Activated CD8-positive, alpha-beta memory T cell treated with anti-CD3 and anti-CD28 coated beads, Interleukin-2, amount 50 U/mL, for 4 hours (primary cell): ENCODE measurements around the gene PRELID2.

Experiments used
- DNase-seq: peaks from one replicate; pipeline ENCODE4 v3.0.0-alpha.2; 2020

Gene PRELID2

GRCh38 chr5:145792840-145793239 lies 42.3 kb downstream of the PRELID2 start:
- DNase-seq = no peak

- no peak for DNase-seq
Measured at GRCh38 chr5:145791866-145792265, 43.3 kb downstream of the PRELID2 start.

- DNase-seq = no peak
Measured at GRCh38 chr5:145787996-145788395, 47.1 kb downstream of the PRELID2 start.

- no peak for DNase-seq
Measured at GRCh38 chr5:145787507-145787906, 47.6 kb downstream of the PRELID2 start.

DNA sequence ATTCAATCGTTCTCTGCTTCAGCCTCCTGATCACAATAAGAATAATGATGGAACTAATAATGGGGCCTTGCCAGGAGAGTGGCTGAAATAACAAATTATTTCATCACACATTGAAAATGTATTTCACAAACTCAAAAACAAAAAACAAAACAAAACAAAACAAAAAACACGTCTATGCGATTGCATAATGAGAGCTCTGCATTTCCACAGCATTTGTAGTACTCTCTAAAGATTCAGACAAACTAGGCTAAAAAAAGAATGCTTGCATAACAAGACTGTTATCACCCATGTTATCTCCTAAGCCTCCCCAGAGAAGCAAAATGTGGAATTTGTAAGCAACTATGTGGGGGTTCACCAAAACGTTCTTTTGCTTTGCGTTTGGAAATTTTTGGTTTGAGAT lies 48.1 kb downstream of the PRELID2 start:
- no peak for DNase-seq

DNA sequence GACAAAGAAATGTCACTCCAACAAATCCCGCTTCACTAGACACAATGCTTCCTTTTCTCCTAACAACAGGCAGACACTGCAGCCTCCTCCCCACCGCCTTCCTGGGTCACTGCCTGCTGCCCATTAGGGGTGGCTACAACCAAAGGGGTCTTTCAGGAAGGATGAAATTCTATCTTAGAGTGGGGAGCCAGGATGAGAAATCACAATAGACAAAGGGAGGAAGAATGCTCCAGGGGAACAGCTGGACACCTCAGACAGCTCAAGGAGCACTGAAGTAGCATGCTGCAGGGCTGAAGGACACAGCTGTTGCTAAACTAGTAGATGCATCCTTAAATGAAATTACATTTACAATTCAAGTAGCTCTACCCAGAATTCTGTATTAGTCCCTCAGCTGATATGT lies 54.2 kb downstream of the PRELID2 start:
- DNase-seq = no peak

- DNase-seq = no peak
Measured at GRCh38 chr5:145778144-145778900, 56.8 kb downstream of the PRELID2 start.

DNA sequence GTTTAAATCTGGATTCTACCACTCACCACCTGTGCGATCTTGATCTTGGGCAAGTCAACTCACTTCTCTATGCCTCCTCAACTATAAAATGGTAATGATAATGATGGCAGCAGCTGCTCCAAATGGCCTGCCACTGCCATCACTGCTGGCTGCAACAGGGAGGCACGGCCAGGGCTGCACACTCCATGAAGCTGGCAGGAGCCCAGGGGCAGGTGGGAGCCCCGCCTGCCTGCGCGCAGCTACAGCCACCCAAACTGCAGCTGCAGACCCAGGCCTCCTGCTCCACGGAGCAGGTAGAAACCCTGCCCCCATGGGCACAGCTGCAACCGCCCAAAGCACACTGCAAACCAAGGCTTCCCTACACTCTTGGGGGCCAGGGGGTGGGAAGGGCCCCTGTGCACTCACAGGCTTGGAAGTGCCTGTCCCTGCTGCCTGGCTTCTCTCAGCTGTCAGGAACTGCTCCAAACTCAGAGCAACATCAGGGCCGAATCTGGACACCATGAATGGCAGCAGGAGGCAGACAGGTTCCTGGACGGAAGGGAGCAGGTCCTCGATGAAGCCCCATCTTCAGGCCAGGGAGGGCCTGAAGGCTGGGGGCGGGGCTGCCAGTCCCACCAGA lies 57.6 kb downstream of the PRELID2 start:
- no peak for DNase-seq

GRCh38 chr5:145776886-145777285 lies 58.3 kb downstream of the PRELID2 start:
- no peak for DNase-seq

DNA sequence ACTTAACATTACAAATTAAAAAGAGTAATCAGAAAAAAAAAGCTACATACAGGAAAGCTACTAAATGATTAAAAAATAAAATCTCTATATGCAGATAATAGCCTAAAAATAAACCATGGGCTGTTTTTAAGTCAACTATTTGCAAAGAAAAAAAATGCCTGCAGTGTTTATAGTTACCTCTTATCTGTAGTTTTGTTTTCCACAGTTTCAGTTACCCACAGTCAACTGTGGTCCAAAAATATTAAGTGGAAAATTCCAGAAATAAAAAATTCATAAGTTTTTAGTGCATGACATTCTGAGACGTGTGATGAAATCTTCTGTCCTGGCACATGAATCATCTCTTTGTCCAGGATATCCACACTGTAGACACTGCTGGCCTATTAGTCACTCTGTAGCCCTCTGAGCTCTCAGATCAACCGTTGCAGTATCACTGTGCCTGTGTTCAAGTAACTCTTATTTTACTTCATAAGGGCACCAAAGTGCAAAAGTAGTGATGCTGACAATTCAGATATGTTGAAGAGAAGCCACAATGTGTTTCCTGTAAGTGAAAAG lies 59.2 kb downstream of the PRELID2 start:
- no peak for DNase-seq

DNA sequence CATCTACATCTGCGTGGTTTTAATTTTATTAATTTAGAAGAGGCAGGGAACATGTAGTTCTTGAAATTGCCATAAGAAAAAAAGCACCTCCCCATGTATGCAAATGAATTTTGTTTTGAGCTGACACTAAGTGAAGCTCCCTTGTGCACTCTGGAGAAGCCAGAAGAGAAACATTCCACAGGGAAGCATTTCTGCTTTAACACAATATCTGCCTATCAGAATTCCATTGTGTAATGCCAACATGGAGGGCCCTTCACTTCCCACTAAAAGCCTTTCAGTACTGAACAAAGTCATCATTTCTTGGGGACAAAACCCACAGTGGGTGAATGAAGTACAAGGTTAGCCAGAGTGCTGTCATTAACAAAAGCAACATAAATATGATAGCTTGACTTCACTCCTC lies 59.7 kb downstream of the PRELID2 start:
- DNase-seq = no peak

DNA sequence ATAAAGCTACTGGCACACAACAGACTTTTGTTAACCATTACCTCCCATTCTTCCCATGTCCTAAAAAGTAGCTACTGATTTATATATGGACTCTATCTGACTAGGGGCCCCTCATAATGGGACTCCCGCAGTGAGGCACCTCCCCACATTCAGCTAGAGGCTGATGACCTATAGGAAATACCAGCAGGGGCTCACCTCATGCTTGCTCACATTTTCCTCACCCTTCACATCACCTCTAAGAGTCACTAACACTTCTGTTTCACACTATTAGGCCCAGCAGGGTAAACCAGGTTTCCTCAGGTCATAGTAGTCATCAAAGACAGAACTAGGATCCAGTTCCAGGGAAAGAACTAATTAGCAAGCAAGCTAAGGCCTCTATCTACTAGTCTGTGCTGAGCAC lies 60.7 kb downstream of the PRELID2 start:
- DNase-seq = no peak

DNA sequence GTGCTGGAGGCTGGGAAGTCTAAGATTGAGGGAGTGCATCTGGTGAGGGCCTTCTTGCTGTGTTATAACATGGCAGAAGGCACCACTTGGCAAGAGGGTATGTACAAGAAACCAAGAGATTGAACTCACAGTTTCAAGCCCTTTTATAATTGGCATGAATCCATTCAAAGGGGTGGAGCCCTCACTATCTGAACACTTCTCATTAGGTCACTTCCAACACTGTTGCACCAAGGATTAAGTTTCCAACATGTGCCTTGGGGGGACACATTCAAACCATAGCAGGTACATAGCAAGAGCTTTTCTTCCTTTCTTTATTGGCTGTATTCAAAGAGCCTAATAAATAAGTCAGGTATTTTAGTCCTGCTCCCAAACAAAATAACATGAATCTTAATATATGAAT lies 62.7 kb downstream of the PRELID2 start:
- DNase-seq = no peak

GRCh38 chr5:145768863-145769262 lies 66.3 kb downstream of the PRELID2 start:
- no peak for DNase-seq

GRCh38 chr5:145764325-145764724 lies 70.8 kb downstream of the PRELID2 start:
- no peak for DNase-seq

DNA sequence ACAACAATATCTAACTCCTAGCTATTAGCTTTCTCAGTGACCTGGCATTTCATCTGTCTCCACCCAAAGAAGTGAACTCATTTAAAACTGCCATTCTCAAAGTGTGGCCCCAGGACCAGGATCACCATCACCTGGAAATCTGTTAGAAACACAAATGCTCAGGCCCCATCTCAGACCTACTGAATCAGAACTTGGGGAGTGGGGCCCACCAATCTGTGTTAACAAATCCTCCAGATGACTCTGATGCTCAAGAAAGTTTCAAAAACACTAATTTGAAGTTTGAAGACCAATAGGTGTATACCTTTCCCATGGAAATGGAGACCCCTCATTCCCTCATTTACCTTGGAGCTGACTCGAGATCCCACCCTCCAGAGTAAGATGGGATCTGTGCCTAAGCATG lies 72.3 kb downstream of the PRELID2 start:
- DNase-seq = no peak

DNA sequence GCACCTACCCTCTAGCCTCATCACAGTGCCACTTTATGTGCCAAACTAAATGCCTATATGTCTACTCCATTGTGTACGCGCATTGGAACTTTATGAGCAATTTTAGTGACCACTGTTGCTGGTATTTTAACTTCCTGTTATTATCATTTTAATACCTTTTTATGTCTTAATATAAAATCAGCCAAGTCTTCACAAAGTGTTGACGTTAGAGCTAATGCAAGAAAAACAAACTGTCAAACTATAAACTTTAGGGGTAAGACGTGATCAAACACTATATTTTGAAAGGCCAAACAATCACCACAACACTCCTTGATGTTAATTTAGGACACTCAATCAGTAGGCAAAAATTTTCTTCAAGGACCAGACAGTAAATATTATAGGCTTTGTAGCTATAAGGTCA lies 73.9 kb downstream of the PRELID2 start:
- no peak for DNase-seq

DNA sequence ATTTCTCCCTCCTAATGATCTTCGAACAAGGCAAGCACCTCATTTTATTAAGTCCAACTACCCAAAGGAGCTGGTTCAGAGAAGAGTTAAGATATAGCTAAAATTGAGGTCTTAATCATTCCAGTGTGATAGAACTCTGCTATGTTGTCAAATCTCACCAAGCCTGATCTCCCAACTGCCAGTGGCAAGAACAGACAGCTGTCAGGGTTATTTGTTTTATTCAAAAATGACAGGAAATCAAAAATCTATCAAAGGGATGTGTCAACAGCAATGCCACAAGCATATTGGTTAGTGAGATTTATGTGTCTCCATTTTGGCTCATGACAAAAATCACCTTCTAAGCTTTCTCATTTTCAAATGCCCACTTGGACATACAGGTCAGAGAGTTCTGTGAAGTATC lies 74.5 kb downstream of the PRELID2 start:
- DNase-seq = no peak

GRCh38 chr5:145752947-145753346 lies 82.2 kb downstream of the PRELID2 start:
- no peak for DNase-seq

DNA sequence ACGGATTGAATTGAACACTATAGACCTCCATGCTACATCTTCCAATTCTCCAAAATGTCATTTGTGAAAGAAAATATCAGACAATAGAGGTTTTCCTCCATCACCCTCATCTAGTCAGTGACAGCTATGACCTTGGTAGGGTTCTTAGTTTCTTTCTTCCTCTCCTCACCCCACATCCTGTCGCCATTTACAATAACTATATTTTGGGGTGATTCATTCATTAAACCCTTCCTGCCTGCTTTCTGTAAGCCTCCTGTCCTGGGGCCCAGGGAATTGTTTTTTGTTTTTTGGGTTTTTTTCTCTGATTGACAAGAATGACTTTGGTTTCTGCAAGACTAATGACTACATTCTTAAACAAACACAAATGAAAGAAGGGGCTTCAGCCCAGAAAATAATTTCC lies 82.6 kb downstream of the PRELID2 start:
- DNase-seq = no peak

- DNase-seq = no peak
Measured at GRCh38 chr5:145750199-145750598, 84.9 kb downstream of the PRELID2 start.

DNA sequence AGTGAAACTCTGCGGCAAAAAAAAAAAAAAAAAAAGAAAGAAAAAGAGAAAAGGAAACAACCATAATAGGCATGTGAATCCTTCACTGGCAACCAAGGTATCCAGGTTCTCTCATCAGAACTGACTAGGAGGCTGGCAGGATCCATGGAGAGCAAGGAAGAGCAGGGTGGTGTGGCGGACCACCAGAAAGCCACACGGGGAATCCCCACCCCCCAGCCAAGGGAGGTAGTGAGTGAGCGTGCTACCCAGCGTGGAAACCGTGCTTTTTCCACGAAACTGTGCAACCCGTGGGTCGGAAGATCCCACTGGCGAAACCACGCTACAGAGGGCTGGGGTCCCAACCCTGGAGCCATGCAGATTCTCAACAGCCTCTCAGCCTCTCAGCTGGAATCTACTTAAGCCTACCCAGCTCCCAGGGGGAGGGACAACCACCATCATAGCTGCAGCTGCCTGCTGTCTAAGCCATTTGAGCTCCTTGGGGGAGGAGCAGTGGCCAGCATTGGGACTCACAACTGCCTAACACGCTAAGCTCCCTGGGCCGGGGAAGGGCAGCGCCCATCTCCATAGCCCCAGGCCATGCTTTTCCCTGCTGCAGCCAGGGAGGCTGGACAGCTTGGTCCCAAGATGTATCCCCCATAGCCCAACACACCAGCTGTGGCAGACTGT lies 91.6 kb downstream of the PRELID2 start:
- DNase-seq = no peak

GRCh38 chr5:145739843-145740242 lies 95.3 kb downstream of the PRELID2 start:
- no peak for DNase-seq

DNA sequence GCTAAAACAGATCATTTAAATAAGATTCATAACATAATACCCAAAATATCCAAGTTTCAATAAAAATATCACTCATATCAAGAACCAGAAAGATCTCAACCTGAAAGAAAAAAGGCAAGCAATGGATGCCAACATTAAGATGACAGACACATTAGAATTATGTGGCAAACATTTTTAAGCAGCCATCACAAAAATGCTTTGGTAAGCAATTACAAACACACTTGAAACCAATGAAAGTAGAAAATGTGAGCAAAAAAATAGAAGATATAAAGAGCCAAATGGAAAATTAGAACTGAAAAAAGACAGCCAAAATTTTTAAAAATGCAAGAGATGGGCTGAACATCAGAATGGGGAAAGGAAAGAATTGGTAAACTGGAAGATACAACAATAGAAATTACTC lies 96.9 kb downstream of the PRELID2 start:
- no peak for DNase-seq
